ENCODE data around the gene STON1. TPM values are rescaled to one million over a fixed set of nuclear protein-coding genes. Genes with fewer than 3 reads are reported as not detected.

The STON1 gene
- total RNA-seq, 1 experiment from 2014 or later: 5.5 TPM

GRCh38 chr2:48588745-48589144, 58.8 kb downstream of the STON1 start:
- Histone ChIP-seq H4K5ac (ENCODE audit: insufficient read length, low read depth, low read length) (no peak overlapping the region), H3K9ac (ENCODE audit: extremely low read depth, insufficient read length, low read length) (no peak overlapping the region), H3K79me2 (ENCODE audit: insufficient read depth, low read length) (no peaks in the 10 kb centered on the region), H2AFZ (ENCODE audit: low read length) (no peak overlapping the region), H3T11ph (ENCODE audit: low read length) (no peak overlapping the region), H3K23me2 (ENCODE audit: insufficient read length, low read depth, low read length, poor library complexity, severe bottlenecking) (no peaks in the 10 kb centered on the region), H3K14ac (ENCODE audit: insufficient read depth, low read length) (no peak overlapping the region), H2AK5ac (ENCODE audit: insufficient read length, low read length) (no peak overlapping the region), H2BK120ac (ENCODE audit: low read depth, low read length, poor library complexity, severe bottlenecking) (no peak overlapping the region), H3K79me1 (ENCODE audit: insufficient read depth, low read depth, low read length, poor library complexity, severe bottlenecking) (no peaks in the 10 kb centered on the region), H3K27ac (ENCODE audit: insufficient read length, low read depth, low read length) (no peak overlapping the region), H3K9me3 (ENCODE audit: control insufficient read depth, low read depth, low read length) (no peaks in the 10 kb centered on the region), H2BK12ac (ENCODE audit: insufficient read length, low read depth, low read length) (no peak overlapping the region), H4K20me1 (ENCODE audit: control insufficient read depth, insufficient read depth, insufficient read length) (no peaks in the 10 kb centered on the region), H3K4ac (ENCODE audit: low read depth, low read length) (no peak overlapping the region), H4K8ac (replicated peaks; ENCODE audit: insufficient read length, low read depth, low read length) (no peak overlapping the region), H3K4me2 (ENCODE audit: insufficient read depth, insufficient read length, low read length) (no peak overlapping the region), H3K23ac (ENCODE audit: insufficient read length, low read depth, low read length) (no peak overlapping the region), H3K56ac (ENCODE audit: insufficient read length, low read depth, low read length) (no peak overlapping the region), H3K18ac (ENCODE audit: insufficient read length, low read depth, low read length) (no peak overlapping the region), H3K4me1 (ENCODE audit: insufficient read depth, low read length) (peaks cover 10% of the 10 kb centered on the region; the same call in 1 of the 2 replicates), H2BK20ac (ENCODE audit: low read depth, low read length, poor library complexity, severe bottlenecking) (no peak overlapping the region), H4K91ac (ENCODE audit: insufficient read length, low read depth, low read length) (no peak overlapping the region), H2BK15ac (ENCODE audit: low read depth, low read length) (no peak overlapping the region), H2BK5ac (ENCODE audit: insufficient read length, low read length) (no peak overlapping the region), H3K27me3 (ENCODE audit: insufficient read depth, low read length) (no peaks in the 10 kb centered on the region)
- H3K9me3 Mint-ChIP-seq: no peaks in the 10 kb centered on the region
- WGBS (ENCODE audit: extremely low coverage, insufficient read length, low lambda C conversion rate): no CpG with 5 or more reads among the region's 1 CpG
- peaks cover 14% of the 10 kb centered on the region for H3K27me3 Mint-ChIP-seq (ENCODE audit: low read depth)
- peaks cover 36 to 42% of the 10 kb centered on the region in 2 experiments for H3K4me1 Mint-ChIP-seq
- DNase-seq: no peak
- H3K27ac Mint-ChIP-seq: no peak overlapping the region; a peak in 1 of 7 replicates
- H3K4me3 Mint-ChIP-seq: no peak overlapping the region
- TF ChIP-seq CTCF (conservative IDR thresholded peaks at IDR 0.05): no peak
- H3K36me3 Mint-ChIP-seq (ENCODE audit: insufficient read depth in 1 of 3, low read depth in 3 of 3): peaks cover 5 to 16% (median 6%) of the 10 kb centered on the region in 3 experiments; a peak in 5 of 7 replicates

All from H9 (cell line).